ENCODE measurements around the gene L3MBTL1.

Gene L3MBTL1

DNA sequence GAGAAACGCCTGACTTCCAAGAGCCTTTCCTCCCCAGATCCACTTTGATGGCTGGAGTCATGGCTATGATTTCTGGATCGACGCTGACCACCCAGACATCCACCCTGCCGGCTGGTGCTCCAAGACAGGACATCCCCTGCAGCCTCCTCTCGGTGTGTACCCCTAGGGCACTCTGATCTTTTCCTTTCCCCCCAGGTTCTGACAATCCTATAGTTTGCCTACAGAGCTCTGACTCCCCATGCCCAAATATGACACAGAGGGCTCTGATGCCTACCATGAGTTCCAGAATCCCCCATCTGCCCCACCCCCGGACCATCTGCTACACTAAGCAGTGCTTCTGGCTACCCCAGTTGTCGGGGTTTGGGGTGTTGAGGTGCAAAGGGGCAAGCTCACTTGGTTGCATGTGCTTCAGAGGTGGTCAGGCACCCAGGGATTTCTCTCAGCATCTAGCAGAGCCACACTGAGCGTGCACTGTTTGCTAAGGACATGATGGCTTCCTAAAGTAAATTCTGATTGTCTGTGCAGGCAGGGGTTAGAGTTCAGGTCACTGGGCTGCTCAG, 27.4 kb downstream of the L3MBTL1 start:
- DNase-seq (ENCODE audit: low spot score), result no peak

DNA sequence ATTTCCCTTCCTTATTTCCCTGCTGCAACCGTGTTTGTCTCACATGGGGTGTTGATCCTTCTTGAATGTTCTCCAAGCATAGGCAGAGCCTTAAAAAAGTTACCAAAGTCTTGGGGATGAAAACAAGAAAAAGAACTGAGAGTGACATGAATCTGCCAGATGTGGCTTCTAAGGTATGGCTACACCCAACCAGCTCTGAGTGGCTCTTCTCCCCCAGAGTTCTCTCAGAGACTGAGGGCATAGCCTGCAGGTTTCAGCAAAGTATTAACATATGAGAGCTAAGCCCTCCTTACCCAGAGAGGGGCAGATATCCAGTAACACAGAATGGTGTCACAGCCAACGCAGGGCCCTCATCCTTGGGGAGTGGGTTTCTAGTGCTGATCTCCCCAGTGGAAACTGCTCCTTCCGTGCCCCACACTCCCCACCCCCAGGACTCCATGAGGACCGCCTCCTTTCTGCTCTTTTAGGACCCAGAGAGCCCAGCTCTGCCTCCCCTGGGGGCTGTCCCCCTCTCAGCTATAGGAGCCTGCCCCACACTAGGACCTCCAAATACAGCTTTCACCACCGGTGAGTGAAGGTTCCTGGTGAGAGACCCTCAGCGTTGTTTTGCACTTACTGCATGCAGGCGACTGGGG, 28.0 kb downstream of the L3MBTL1 start:
- no peak for DNase-seq (ENCODE audit: low spot score)

DNA sequence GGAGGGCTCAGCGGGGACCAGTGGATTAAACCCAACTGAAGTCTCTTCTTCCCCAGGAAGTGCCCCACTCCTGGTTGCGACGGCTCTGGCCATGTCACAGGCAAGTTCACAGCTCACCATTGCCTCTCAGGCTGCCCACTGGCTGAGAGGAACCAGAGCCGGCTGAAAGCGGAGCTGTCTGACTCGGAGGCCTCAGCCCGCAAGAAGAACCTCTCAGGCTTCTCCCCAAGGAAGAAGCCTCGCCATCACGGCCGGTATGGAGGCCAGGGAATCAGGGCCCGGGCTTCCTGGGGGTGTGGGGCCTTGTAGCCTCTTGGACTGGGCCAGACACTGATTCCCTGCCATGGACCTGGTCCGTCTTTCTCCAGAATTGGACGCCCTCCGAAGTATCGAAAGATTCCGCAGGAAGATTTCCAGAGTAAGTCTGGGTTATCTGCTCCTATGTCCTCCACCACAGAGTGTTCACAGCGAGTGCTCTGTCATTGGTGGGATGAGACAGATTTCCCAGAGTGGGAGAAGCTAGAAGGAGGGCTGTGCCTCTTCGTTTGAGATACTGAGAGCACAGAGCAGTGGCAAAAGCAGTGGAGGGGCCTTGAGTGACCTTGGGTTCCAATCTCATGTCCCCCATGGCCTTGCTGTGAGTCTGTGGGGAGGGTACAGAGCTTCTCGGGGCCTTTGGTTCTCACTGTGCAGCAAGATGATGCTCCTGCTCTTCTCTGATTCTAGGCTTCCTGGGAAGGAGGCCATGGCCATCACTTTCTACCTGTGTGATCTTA, 28.7 kb downstream of the L3MBTL1 start:
- DNase-seq (ENCODE audit: low spot score), result no peak

DNA sequence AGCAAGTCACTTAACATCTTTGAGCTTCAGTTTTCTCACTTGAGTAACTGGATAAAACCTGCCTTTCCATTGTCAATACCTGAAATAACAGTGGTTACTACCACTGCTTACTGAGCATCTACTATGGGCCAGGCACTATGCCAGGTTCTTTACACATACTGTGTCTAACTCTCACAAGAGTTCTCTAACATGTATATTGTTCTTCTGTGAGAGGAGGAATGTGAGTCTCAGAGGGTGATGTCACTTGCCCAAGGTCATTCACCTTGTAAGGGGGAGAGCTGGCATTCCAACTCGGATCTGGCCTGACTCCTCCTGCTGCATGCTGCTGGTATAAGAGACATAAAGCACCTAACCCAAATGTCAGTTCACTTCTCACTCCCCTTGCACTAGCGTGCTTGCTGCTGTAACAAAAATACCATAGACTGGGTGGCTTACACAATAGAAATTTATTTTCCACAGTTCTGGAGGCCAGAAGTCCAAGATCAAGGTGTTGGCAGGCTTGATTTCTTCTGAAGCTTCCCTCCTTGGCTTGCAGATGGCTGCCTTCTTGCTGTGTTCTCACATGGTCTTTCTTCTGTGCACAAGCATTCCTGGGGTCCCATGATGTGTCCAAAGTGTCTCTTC, 29.4 kb downstream of the L3MBTL1 start:
- DNase-seq (ENCODE audit: low spot score), result no peak

DNA sequence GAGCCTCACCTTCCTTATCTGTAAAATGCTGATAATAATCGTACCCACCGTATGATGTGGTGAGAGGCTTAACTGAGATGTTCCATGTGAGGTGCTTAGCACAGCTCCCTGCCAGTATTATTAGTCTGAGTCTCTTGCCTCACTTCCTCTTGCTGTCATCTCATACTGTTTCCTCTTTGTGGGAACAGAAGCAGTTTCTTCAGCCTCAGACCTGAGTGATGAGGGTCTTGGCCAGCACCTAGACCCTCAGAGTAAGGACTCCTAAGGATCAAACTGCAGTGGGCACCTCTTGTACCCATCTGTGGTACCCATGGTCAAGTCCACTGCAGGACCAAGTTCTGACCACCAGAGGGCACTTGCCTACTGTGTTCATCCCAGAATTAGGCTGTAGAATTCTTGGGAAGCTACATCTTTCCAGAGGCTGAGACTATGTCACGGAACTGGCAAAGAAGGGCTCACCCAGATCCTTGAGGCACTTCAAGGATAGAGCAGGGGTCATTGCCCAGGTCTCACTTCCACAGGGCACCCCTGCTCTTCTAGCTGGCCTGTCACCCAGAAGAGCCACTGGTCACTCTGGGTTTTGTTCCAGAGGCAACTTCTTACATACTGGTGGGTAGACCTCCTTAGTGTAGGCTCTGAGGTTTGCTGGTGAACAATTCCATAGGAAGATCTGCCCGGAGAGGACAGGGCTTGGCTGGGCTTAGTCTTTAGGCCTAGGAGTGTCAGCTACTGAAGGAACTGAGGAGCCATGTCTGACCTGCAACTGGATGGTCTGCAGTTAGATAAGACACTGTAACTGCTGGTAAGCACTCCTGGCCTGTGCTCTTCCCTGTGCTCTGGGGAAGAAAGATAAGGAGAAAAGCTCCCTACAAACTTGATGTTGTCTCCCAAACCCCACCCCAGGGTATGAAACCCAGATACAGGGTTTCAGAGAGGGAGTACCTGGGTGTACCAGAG, 30.7 kb downstream of the L3MBTL1 start:
- peak; percentile 71 for DNase-seq (ENCODE audit: low spot score)

DNA sequence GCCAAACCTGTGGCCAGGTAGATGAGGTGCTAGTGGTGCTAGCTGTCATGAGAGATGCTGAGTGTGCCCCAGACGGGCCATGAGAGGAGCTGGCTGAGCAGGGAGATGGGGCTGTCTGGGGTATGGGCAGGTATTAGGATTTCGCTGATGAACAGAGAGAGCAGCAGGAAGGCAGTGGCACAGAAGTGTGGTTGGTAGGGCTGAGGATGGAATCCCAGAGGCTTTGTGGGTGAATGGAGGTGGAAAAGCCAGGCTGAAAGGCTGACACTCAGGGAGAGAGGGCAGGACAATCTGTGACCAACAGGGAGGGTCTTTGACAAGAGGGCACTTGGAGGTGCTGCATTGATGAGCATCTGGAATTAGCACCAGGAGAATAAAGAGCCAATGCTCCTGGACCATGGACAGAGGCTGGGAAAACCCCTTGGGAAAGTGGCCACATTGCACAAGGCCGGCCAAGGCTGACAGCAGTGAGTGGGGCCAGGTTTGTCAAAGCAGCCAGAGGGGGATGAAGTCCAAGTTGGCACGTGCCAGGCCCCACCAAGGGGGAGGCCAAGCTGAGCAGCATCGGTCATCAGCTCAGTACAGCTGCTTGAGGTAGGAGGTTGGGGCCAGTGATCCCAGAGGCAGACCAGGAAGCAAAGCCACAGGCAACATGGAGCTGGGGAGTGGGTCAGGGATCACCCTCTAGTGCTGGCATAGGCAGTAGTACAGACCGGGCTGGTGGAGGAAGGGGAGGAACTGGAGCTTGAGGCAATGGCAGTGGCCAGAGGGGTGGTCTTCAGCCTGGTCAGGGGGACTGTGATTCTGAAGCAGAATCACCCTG, 31.6 kb downstream of the L3MBTL1 start:
- DNase-seq (ENCODE audit: low spot score), result no peak

DNA sequence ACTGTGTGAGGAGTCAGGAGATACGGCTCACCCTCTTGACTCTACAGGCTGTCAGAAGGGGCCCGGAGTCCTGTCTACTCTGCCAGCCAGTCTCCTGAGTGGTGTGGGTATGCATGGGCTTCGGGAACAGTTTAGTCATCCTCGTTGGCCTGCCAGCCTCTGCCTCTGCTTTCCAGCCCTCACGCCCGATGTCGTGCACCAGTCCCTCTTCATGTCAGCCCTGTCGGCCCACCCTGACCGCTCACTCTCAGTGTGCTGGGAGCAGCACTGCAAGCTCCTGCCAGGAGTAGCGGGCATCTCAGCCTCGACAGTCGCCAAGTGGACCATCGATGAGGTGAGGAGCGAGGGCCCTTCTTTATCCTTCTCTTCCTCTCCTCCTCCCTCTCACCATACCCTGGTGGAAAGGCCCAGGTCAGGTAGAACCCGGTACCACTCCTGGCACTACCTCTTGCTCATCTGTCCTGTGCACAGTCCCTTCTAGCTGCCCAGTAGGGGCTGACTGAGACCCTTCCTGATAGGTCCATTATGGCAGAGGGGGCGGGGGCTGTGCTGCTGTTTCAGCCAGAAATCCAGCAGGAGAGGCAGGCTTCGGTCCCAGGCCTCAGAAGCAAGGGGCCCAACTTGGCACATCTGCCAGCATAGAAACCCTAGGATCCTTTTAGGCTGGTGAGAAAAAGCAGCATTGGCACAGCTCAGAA, 32.6 kb downstream of the L3MBTL1 start:
- DNase-seq (ENCODE audit: low spot score), result no peak

DNA sequence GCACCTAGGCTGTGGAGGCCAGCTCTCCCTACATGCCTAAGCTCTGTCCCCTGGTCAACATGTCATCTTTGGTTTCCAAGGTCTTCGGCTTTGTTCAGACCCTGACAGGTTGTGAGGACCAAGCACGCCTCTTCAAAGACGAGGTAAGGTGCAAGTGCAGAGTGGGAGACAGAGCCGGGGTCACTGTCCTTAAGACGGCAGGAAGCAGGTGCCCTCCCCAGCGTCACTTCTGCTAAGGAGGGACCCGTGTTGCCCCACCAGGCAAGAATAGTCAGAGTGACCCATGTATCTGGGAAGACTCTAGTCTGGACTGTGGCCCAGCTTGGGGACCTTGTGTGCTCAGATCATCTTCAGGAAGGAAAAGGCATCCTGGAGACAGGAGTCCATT, 33.2 kb downstream of the L3MBTL1 start:
- no peak for DNase-seq (ENCODE audit: low spot score)

DNA sequence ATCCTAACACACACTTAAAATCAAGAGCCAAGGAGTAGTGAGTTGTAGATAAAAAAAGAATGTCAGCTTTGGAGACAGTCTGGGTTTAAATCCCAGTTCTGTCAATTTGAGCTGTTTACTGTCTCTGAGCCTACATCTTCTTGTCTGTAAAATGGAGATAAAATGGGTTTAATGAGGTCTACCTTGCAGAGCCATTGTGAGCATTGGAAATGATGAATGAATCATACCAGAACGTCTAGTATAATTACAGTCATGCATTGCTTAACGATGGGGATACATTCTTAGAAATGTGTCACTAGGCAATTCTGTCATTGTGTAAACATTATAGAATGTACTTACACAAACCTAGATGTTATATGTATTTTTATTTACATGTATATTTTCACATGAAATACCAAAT, 33.7 kb downstream of the L3MBTL1 start:
- DNase-seq (ENCODE audit: low spot score), result no peak

DNA sequence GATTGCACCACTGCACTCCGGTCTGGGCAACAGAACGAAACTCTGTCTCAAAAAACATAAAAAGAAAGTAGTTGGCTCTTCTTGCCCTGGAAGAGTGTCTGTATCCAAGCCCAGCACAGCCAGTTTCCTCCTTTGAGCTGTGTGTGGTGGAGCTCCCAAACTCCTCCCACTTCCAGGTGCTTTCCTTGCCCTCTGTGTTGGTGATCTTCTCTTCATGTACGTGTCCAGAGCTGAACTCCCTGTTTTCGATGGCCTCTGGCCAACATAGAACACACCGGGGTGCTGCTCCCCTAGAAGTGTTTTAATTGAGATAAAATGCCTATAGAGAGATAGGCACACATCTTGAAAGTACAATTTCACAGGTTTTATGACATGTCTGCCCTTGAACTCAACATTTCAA, 34.7 kb downstream of the L3MBTL1 start:
- no peak for DNase-seq (ENCODE audit: low spot score)

DNA sequence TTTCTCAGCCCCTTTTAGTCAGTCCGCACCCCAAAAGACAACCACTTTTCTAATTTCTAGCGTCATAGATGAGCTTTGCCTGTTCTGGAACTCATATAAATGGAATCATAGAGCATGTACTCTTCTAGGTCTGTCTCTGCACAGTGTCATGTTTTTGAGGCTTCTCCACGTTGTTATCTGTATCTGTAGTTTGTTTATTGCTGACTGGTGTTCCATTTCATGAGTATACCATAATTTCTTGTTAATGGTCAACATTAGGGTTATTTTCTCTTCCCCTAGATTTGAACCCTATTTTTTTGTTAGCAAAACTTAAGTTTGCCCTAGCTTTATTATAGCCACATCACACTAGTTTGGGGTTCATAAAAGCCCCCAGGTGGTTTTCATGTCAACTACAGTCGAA, 35.2 kb downstream of the L3MBTL1 start:
- DNase-seq (ENCODE audit: low spot score), result no peak

DNA sequence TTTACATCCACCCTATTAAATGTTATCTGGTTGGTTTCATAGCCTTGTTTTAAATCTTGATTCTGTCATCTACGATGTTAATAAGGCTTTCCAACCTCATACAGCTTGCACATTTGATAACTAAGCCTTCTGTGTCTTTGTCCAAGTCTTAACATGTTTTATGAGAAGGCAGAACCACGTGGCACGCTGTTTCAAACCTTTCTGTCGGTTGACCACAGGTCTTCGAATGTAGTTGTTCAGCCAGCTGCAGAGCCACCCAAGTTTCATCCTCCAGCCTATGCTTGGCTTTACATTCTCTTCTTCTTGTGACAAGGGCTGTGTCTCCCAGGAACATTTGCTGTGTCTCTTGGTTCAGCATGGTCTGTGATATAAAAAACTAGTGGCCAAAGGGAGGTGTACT, 35.6 kb downstream of the L3MBTL1 start:
- no peak for DNase-seq (ENCODE audit: low spot score)

DNA sequence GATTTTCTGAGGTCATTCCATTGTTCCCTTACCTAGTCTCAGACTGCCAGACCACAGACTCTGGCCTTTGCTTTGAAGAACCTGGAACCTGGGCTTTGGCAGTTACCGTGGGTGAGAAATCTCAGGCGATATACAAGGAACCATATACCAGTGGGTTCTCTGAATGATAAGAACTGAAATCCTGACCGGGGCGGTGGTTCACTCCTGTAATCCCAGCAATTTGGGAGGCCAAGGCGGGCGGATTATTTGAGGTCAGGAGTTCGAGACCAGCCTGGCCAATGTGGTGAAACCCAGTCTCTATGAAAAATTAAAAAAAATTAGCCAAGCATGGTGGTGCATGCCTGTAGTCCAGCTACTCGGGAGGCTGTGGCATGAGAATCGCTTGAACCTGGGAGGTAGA, 37.0 kb downstream of the L3MBTL1 start:
- DNase-seq (ENCODE audit: low spot score), result no peak

DNA sequence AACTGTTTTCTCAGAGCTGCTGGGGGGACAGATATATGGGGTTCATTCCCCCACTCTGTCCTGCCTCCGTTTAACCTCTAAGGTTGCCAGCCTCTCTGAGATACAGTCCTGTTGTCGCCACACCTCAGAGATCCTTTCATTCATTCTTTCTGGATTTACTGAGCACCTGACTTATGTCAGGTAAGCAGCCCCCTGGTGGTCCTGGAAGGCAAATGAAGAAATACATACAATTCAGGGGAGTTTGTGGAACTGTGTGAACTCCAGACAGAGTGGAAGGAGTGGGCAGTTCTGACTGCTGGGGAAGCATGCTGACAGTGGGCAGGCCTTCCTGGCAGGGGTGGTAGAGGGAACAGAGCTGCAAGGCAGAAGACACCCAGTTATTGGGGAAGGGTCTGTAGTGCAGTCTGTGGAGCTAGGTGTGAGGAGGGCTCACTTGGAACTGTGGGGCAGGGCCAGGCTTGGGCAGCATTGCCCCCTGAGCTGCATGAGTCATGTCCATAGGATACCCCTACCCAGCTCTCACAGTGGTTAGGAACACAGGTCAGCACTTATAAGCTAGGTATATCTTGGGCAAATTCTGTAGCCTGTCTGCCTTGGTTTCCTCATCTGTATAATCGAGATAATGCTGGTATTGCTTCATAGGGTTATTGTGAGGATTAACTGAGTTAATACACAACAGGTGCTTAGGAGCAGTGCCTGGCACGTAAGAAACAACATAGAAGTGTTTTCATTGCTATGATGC, 38.5 kb downstream of the L3MBTL1 start:
- DNase-seq (ENCODE audit: low spot score), result no peak

DNA sequence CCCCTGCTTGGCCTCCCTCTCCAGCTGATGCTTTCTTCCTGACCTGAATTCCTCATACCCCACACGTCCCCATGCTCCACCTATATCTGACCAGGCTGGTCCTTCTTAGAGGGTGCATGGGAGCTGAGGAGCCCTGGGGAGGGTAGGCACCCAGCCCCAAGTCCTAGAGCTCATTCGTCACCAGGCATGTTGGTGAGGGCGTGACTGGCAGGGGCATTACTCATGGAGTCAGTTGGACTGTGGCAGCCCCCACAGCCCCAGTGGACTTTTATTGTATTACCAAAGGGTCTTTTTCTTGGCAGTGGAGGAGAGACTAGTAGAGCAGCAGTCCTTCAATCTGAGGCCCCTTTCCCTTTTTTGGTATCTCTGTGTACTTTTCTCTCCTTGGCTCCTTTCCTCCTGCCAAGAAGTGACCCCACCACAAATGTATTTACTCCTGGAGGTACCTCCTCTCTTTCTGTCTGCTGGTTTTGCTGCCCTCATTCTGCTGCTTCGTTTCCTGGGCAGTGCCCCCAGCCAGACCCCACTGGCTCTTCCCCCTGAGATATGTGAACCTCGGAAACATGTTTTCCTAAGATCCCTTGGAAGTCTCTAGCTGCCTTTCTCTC, 40.9 kb downstream of the L3MBTL1 start:
- no peak for DNase-seq (ENCODE audit: low spot score)

DNA sequence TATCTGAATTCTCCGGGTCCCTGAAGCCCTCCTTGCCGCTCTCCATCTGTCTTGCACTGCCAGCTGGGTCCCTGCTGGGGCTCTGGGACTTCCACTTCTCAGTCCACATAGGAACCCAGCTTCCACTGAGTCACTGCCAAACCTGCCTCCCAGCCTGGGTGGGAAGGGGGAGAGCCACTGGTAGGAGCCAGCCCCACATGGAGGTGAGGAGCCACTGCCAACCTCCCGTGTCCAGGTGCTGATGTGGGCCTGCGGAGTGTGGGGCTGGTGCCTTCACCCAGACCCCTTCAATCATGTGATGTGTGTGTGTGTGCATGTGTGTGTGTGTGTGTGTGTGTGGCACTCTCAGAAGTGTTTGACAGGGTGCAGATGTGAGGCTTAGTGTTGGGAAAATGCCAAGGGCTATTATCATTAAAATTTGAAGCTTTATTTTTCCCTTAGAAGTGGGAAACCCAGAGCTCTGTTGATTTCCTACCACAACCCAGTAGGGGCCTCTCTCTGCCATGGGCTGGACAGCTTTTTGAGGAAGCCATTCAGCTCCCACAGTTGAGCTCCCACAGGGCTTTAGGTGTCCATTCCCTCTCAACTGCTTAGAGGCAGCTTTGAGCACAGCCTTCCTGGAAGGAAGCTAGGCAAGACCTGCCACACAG, 42.0 kb downstream of the L3MBTL1 start:
- DNase-seq (ENCODE audit: low spot score), result no peak

DNA sequence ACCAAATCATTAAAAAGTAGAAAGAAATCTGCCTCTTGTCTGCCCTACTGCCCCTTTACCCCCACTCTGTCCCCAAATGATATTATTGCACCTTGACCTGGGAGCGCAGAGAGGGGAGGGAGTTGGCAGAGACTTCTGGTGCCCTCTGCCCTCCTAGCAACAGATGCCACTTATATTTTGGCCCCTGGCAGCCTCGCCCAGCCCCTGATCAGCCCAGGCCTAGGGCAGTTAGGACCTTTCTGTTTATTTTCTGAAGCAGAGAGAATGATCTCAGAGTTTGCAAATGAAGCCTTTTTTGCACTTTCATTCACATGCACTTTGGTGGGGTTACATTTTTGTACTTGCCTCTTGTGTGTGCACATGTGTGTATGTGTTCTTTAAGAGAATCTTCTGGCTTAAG, 43.0 kb downstream of the L3MBTL1 start:
- no peak for DNase-seq (ENCODE audit: low spot score)

DNA sequence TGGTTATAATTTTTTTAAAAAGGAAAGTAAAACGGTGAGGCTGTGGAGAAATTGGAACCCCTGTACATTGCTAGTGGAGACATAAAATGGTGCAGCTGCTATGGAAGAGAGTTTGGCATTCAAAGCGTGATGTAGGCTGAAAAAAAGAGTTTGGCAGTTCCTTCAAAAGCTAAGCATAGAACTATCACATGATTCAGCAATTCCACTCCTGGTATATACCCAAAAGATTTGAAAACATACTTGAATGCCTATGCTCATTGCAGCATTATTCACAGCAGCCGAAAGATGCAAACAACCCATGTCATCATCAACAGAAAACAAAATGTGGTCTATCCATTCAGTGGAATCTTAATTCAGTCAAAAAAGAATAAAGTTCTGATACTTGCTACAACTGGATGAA, 46.9 kb downstream of the L3MBTL1 start:
- DNase-seq (ENCODE audit: low spot score), result no peak

All from SK-N-DZ (cell line).